HEK293 (cell line): ENCODE results near the gene SFPQ.

Experiments
- BCL6B ChIP-seq: fragments of 450-650 bp; formaldehyde crosslinking; IDR thresholded peaks from 2 replicates; pipeline ENCODE4 v1.5.1; 2017; ENCODE audit warnings: missing biosample characterization, missing genetic modification characterization
- CTCF ChIP-seq: fragments of 450-650 bp; formaldehyde crosslinking; IDR thresholded peaks from 2 replicates; pipeline ENCODE4 v1.5.1; 2016; ENCODE audit warnings: missing biosample characterization, missing genetic modification characterization
- FEZF1 ChIP-seq: fragments of 450-650 bp; formaldehyde crosslinking; IDR thresholded peaks from 2 replicates; pipeline ENCODE4 v1.5.1; 2016; ENCODE audit warnings: missing biosample characterization, missing genetic modification characterization
- HOXA7 ChIP-seq: sonication (generic); formaldehyde crosslinking; IDR thresholded peaks from 2 replicates; pipeline ENCODE4 v1.8.1; 2022; ENCODE audit warnings: missing genetic modification reagents, borderline replicate concordance
- IKZF3 ChIP-seq: fragments of 450-650 bp; IDR thresholded peaks from 2 replicates; pipeline ENCODE4 v1.5.0; 2018; ENCODE audit warnings: missing biosample characterization, mild to moderate bottlenecking, missing genetic modification characterization, moderate library complexity
- KLF1 ChIP-seq: fragments of 450-650 bp; formaldehyde crosslinking; IDR thresholded peaks from 2 replicates; pipeline ENCODE4 v1.5.1; 2016; ENCODE audit warnings: missing biosample characterization, missing genetic modification characterization
- KLF7 ChIP-seq: fragments of 450-650 bp; formaldehyde crosslinking; IDR thresholded peaks from 2 replicates; pipeline ENCODE4 v1.5.1; 2016; ENCODE audit warnings: missing biosample characterization, missing genetic modification characterization, borderline replicate concordance
- MEIS1 ChIP-seq: sonication (generic); formaldehyde crosslinking; IDR thresholded peaks from 2 replicates; pipeline ENCODE4 v1.8.1; 2022; ENCODE audit warnings: missing genetic modification reagents, mild to moderate bottlenecking, borderline replicate concordance
- OSR2 ChIP-seq: fragments of 450-650 bp; formaldehyde crosslinking; IDR thresholded peaks from 2 replicates; pipeline ENCODE4 v1.5.1; 2016; ENCODE audit warnings: missing biosample characterization, missing genetic modification characterization
- PRDM4 ChIP-seq: fragments of 450-650 bp; formaldehyde crosslinking; IDR thresholded peaks from 2 replicates; pipeline ENCODE4 v1.5.1; 2017; ENCODE audit warnings: missing biosample characterization, missing genetic modification characterization
- PRDM6 ChIP-seq: fragments of 450-650 bp; formaldehyde crosslinking; IDR thresholded peaks from 2 replicates; pipeline ENCODE4 v1.5.1; 2017; ENCODE audit warnings: missing biosample characterization, missing genetic modification characterization
- SCRT2 ChIP-seq: fragments of 450-650 bp; formaldehyde crosslinking; IDR thresholded peaks from 2 replicates; pipeline ENCODE4 v1.5.1; 2016; ENCODE audit warnings: missing biosample characterization, missing genetic modification characterization
- TRIM28 ChIP-seq: IDR thresholded peaks from 2 replicates; pipeline ENCODE4 v1.6.1; 2011; ENCODE audit warnings: low read length, control low read depth, borderline replicate concordance
- ZBTB1 ChIP-seq: fragments of 450-650 bp; formaldehyde crosslinking; IDR thresholded peaks from 2 replicates; pipeline ENCODE4 v1.5.1; 2016; ENCODE audit warnings: missing biosample characterization, missing genetic modification characterization
- ZBTB21 ChIP-seq: fragments of 450-650 bp; formaldehyde crosslinking; IDR thresholded peaks from 2 replicates; pipeline ENCODE4 v1.5.1; 2017; ENCODE audit warnings: missing biosample characterization, missing genetic modification characterization
- ZFHX2 ChIP-seq: fragments of 450-650 bp; formaldehyde crosslinking; conservative IDR thresholded peaks from 2 replicates; pipeline ENCODE4 v1.5.1; 2016; ENCODE audit warnings: missing biosample characterization, missing genetic modification characterization
- ZNF169 ChIP-seq: fragments of 450-650 bp; formaldehyde crosslinking; IDR thresholded peaks from 2 replicates; pipeline ENCODE4 v1.5.1; 2016; ENCODE audit warnings: missing biosample characterization, missing genetic modification characterization
- ZNF174 ChIP-seq: fragments of 450-650 bp; formaldehyde crosslinking; IDR thresholded peaks from 2 replicates; pipeline ENCODE4 v1.5.0; 2017; ENCODE audit warnings: missing biosample characterization, mild to moderate bottlenecking, missing genetic modification characterization
- ZNF18 ChIP-seq: fragments of 450-650 bp; formaldehyde crosslinking; IDR thresholded peaks from 2 replicates; pipeline ENCODE4 v1.5.1; 2016; ENCODE audit warnings: missing biosample characterization, missing genetic modification characterization
- ZNF211 ChIP-seq: fragments of 450-650 bp; formaldehyde crosslinking; IDR thresholded peaks from 2 replicates; pipeline ENCODE4 v1.5.1; 2016; ENCODE audit warnings: low read depth, missing biosample characterization, missing genetic modification characterization
- ZNF214 ChIP-seq: fragments of 450-650 bp; formaldehyde crosslinking; IDR thresholded peaks from 2 replicates; pipeline ENCODE4 v1.5.1; 2017; ENCODE audit warnings: missing biosample characterization, mild to moderate bottlenecking, missing genetic modification characterization, borderline replicate concordance
- ZNF248 ChIP-seq: fragments of 450-650 bp; formaldehyde crosslinking; IDR thresholded peaks from 2 replicates; pipeline ENCODE4 v1.5.1; 2017; ENCODE audit warnings: missing biosample characterization, missing genetic modification characterization
- ZNF311 ChIP-seq: fragments of 450-650 bp; formaldehyde crosslinking; IDR thresholded peaks from 2 replicates; pipeline ENCODE4 v1.5.1; 2017; ENCODE audit warnings: missing biosample characterization, missing genetic modification characterization, borderline replicate concordance
- ZNF335 ChIP-seq: fragments of 450-650 bp; formaldehyde crosslinking; conservative IDR thresholded peaks from 2 replicates; pipeline ENCODE4 v1.5.1; 2016; ENCODE audit warnings: missing biosample characterization, missing genetic modification characterization
- ZNF341 ChIP-seq: fragments of 450-650 bp; formaldehyde crosslinking; IDR thresholded peaks from 2 replicates; pipeline ENCODE4; 2016; ENCODE audit warnings: low read depth, missing biosample characterization, missing genetic modification characterization
- ZNF473 ChIP-seq: fragments of 450-650 bp; formaldehyde crosslinking; IDR thresholded peaks from 2 replicates; pipeline ENCODE4 v1.5.1; 2017; ENCODE audit warnings: missing biosample characterization, missing genetic modification characterization
- ZNF514 ChIP-seq: fragments of 450-650 bp; formaldehyde crosslinking; IDR thresholded peaks from 2 replicates; pipeline ENCODE4 v1.5.1; 2016; ENCODE audit warnings: missing biosample characterization, missing genetic modification characterization
- ZNF571 ChIP-seq: fragments of 450-650 bp; formaldehyde crosslinking; IDR thresholded peaks from 2 replicates; pipeline ENCODE4 v1.5.0; 2017; ENCODE audit warnings: missing biosample characterization, missing genetic modification characterization
- ZNF621 ChIP-seq: fragments of 450-650 bp; formaldehyde crosslinking; IDR thresholded peaks from 2 replicates; pipeline ENCODE4 v1.5.1; 2017; ENCODE audit warnings: missing biosample characterization, missing genetic modification characterization
- ZNF677 ChIP-seq: fragments of 450-650 bp; IDR thresholded peaks from 2 replicates; pipeline ENCODE4 v1.5.0; 2018; ENCODE audit warnings: missing biosample characterization, mild to moderate bottlenecking, missing genetic modification characterization, moderate library complexity
- ZNF707 ChIP-seq: fragments of 450-650 bp; formaldehyde crosslinking; IDR thresholded peaks from 2 replicates; pipeline ENCODE4 v1.5.1; 2016; ENCODE audit warnings: missing biosample characterization, missing genetic modification characterization
- ZNF76 ChIP-seq: fragments of 450-650 bp; formaldehyde crosslinking; IDR thresholded peaks from 2 replicates; pipeline ENCODE4; 2016; ENCODE audit warnings: low read depth, missing biosample characterization, missing genetic modification characterization, borderline replicate concordance
- ZNF830 ChIP-seq: fragments of 450-650 bp; IDR thresholded peaks from 2 replicates; pipeline ENCODE4 v1.5.0; 2018; ENCODE audit warnings: missing biosample characterization, missing genetic modification characterization, low read depth, mild to moderate bottlenecking, moderate library complexity

Gene SFPQ

GRCh38 chr1:35192853-35193664 is at the start of gene SFPQ (continued):
- TF ChIP-seq ZNF18 (tag by site-specific recombination) (no peak), FEZF1 (tag by site-specific recombination) (no peak), ZBTB1 (tag by site-specific recombination) (peak; percentile 69; the same call in 1 of the 2 replicates), ZNF571 (no peak), ZNF830 (tag by site-specific recombination) (no peak), BCL6B (tag by site-specific recombination) (no peak), CTCF (no peak), ZNF169 (tag by site-specific recombination) (no peak), ZNF311 (tag by site-specific recombination) (no peak), TRIM28 (no peak), ZNF335 (tag by site-specific recombination) (peak; percentile 100), ZNF621 (tag by site-specific recombination) (no peak), ZNF174 (tag by site-specific recombination) (no peak), PRDM6 (no peak), ZNF76 (peak; percentile 51; the same call in 1 of the 2 replicates), ZNF341 (0 out of 2 replicates have a peak, but pooled peaks have one; percentile 48), MEIS1 (CRISPR knock-in tag) (no peak), ZNF473 (tag by site-specific recombination) (no peak), ZNF214 (no peak), OSR2 (tag by site-specific recombination) (no peak), ZFHX2 (tag by site-specific recombination) (no peak), ZNF707 (no peak), ZBTB21 (tag by site-specific recombination) (no peak), KLF7 (no peak), ZNF248 (tag by site-specific recombination) (no peak), HOXA7 (CRISPR knock-in tag) (no peak), ZNF211 (tag by site-specific recombination) (no peak), SCRT2 (tag by site-specific recombination) (no peak), ZNF514 (tag by site-specific recombination) (no peak), PRDM4 (tag by site-specific recombination) (0 out of 2 replicates have a peak, but pooled peaks have one; percentile 12), IKZF3 (tag by site-specific recombination) (no peak), KLF1 (tag by site-specific recombination) (peak; percentile 23; the same call in 1 of the 2 replicates), ZNF677 (no peak)
